ENCODE measurements around the gene IKZF3. TPM values are rescaled to one million over a fixed set of nuclear protein-coding genes. Genes with fewer than 3 reads are reported as not detected.

IKZF3 gene
- polyA plus RNA-seq, 1 donor from 2014 or later = not detected

DNA sequence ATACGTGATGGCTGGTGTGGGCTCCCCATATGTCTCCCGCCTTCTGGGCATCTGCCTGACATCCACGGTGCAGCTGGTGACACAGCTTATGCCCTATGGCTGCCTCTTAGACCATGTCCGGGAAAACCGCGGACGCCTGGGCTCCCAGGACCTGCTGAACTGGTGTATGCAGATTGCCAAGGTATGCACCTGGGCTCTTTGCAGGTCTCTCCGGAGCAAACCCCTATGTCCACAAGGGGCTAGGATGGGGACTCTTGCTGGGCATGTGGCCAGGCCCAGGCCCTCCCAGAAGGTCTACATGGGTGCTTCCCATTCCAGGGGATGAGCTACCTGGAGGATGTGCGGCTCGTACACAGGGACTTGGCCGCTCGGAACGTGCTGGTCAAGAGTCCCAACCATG, 139.4 kb downstream of the IKZF3 start:
- Histone ChIP-seq H3K27ac (ENCODE audit: low read length) (no peak overlapping the region), H3K9ac (ENCODE audit: low read length) (no peak overlapping the region), H3K27me3 (ENCODE audit: insufficient read depth, low read depth, low read length) (no peaks in the 10 kb centered on the region), H4K20me1 (ENCODE audit: insufficient read depth) (no peaks in the 10 kb centered on the region), H3K9me3 (ENCODE audit: low read length) (no peaks in the 10 kb centered on the region), H2AFZ (ENCODE audit: low read depth, low read length) (no peak overlapping the region), H3K36me3 (ENCODE audit: insufficient read depth, low read length) (no peaks in the 10 kb centered on the region), H3K79me2 (replicated peaks; ENCODE audit: insufficient read depth, low read length) (no peaks in the 10 kb centered on the region), H3K4me2 (ENCODE audit: low read length) (no peak overlapping the region), H3K4me3 (ENCODE audit: low read length) (no peak overlapping the region), H3F3A (ENCODE audit: insufficient read depth, low read length, poor library complexity, severe bottlenecking) (no peaks in the 10 kb centered on the region), H3K9me2 (ENCODE audit: insufficient read depth, low read length) (no peaks in the 10 kb centered on the region)
- no peak for TF ChIP-seq RAD21 (conservative IDR thresholded peaks at IDR 0.05)
- TF ChIP-seq TAF1 (IDR thresholded peaks at IDR 0.05; ENCODE audit: low read depth) = no peak
- TF ChIP-seq, protein P1, sequence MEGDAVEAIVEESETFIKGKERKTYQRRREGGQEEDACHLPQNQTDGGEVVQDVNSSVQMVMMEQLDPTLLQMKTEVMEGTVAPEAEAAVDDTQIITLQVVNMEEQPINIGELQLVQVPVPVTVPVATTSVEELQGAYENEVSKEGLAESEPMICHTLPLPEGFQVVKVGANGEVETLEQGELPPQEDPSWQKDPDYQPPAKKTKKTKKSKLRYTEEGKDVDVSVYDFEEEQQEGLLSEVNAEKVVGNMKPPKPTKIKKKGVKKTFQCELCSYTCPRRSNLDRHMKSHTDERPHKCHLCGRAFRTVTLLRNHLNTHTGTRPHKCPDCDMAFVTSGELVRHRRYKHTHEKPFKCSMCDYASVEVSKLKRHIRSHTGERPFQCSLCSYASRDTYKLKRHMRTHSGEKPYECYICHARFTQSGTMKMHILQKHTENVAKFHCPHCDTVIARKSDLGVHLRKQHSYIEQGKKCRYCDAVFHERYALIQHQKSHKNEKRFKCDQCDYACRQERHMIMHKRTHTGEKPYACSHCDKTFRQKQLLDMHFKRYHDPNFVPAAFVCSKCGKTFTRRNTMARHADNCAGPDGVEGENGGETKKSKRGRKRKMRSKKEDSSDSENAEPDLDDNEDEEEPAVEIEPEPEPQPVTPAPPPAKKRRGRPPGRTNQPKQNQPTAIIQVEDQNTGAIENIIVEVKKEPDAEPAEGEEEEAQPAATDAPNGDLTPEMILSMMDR (IDR thresholded peaks at IDR 0.05; ENCODE audit: poor library complexity, severe bottlenecking) = no peak

DNA sequence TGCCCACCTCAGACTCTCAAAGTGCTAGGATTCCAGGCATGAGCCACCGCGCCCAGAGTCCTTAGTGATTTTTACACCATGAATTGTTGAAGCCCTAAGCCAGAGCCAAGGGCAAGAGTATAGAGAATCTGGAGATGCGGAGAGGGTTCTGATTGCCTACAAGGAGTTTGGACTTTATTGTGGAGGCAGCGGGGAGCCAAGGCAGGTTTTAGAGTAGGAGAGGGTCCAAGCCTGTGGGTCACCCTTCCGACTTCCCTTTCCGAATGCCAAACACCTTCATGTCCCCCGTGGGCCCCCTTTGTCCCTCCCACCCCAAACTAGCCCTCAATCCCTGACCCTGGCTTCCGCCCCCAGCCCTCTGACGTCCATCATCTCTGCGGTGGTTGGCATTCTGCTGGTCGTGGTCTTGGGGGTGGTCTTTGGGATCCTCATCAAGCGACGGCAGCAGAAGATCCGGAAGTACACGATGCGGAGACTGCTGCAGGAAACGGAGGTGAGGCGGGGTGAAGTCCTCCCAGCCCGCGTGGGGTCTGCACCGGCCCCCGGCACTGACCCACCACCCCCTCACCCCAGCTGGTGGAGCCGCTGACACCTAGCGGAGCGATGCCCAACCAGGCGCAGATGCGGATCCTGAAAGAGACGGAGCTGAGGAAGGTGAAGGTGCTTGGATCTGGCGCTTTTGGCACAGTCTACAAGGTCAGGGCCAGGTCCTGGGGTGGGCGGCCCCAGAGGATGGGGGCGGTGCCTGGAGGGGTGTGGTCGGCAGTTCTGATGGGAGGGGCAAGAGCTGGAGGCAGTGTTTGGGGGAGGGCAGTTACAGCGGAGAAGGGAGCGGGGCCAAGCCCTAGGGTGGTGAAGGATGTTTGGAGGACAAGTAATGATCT, 140.9 kb downstream of the IKZF3 start:
- Histone ChIP-seq H3K4me3 (ENCODE audit: low read length) (no peak overlapping the region), H3K9me2 (ENCODE audit: insufficient read depth, low read length) (no peaks in the 10 kb centered on the region), H3K9me3 (ENCODE audit: low read length) (no peaks in the 10 kb centered on the region), H4K20me1 (ENCODE audit: insufficient read depth) (no peaks in the 10 kb centered on the region), H3K79me2 (replicated peaks; ENCODE audit: insufficient read depth, low read length) (no peaks in the 10 kb centered on the region), H3K9ac (ENCODE audit: low read length) (no peak overlapping the region), H3K27ac (ENCODE audit: low read length) (no peak overlapping the region), H3K4me2 (ENCODE audit: low read length) (no peak overlapping the region), H2AFZ (ENCODE audit: low read depth, low read length) (no peak overlapping the region), H3K27me3 (ENCODE audit: insufficient read depth, low read depth, low read length) (no peaks in the 10 kb centered on the region), H3K36me3 (ENCODE audit: insufficient read depth, low read length) (no peaks in the 10 kb centered on the region), H3F3A (ENCODE audit: insufficient read depth, low read length, poor library complexity, severe bottlenecking) (no peaks in the 10 kb centered on the region)
- TF ChIP-seq EZH2 (IDR thresholded peaks at IDR 0.05; ENCODE audit: borderline replicate concordance, insufficient read depth, low read length, poor library complexity, severe bottlenecking) = no peak
- no peak for TF ChIP-seq RAD21 (conservative IDR thresholded peaks at IDR 0.05)
- no peak for TF ChIP-seq POLR2AphosphoS5 (IDR thresholded peaks at IDR 0.05)
- TF ChIP-seq EP300 (conservative IDR thresholded peaks at IDR 0.05; ENCODE audit: poor library complexity, severe bottlenecking) = no peak
- no peak for TF ChIP-seq SMC3 (conservative IDR thresholded peaks at IDR 0.05; ENCODE audit: poor library complexity)
- no peak for TF ChIP-seq TAF1 (IDR thresholded peaks at IDR 0.05; ENCODE audit: low read depth)
- no peak for TF ChIP-seq MXI1 (conservative IDR thresholded peaks at IDR 0.05; ENCODE audit: poor library complexity, severe bottlenecking)
- TF ChIP-seq, protein P1 (IDR thresholded peaks at IDR 0.05; ENCODE audit: poor library complexity, severe bottlenecking) = no peak
- TF ChIP-seq, protein P2, sequence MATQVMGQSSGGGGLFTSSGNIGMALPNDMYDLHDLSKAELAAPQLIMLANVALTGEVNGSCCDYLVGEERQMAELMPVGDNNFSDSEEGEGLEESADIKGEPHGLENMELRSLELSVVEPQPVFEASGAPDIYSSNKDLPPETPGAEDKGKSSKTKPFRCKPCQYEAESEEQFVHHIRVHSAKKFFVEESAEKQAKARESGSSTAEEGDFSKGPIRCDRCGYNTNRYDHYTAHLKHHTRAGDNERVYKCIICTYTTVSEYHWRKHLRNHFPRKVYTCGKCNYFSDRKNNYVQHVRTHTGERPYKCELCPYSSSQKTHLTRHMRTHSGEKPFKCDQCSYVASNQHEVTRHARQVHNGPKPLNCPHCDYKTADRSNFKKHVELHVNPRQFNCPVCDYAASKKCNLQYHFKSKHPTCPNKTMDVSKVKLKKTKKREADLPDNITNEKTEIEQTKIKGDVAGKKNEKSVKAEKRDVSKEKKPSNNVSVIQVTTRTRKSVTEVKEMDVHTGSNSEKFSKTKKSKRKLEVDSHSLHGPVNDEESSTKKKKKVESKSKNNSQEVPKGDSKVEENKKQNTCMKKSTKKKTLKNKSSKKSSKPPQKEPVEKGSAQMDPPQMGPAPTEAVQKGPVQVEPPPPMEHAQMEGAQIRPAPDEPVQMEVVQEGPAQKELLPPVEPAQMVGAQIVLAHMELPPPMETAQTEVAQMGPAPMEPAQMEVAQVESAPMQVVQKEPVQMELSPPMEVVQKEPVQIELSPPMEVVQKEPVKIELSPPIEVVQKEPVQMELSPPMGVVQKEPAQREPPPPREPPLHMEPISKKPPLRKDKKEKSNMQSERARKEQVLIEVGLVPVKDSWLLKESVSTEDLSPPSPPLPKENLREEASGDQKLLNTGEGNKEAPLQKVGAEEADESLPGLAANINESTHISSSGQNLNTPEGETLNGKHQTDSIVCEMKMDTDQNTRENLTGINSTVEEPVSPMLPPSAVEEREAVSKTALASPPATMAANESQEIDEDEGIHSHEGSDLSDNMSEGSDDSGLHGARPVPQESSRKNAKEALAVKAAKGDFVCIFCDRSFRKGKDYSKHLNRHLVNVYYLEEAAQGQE (IDR thresholded peaks at IDR 0.05; ENCODE audit: borderline replicate concordance) = no peak

All from neural cell (in vitro differentiated cells).